ENCODE measurements around the gene CXCL13.
"Not testable (repeated sequence)": the region's sequence is repeated elsewhere in the genome, so short reads cannot be mapped to it uniquely, and the experiment has no call there.

GRCh38 chr4:77561720-77562119 lies 43.9 kb upstream of the CXCL13 start:
- TF ChIP-seq, protein P1, sequence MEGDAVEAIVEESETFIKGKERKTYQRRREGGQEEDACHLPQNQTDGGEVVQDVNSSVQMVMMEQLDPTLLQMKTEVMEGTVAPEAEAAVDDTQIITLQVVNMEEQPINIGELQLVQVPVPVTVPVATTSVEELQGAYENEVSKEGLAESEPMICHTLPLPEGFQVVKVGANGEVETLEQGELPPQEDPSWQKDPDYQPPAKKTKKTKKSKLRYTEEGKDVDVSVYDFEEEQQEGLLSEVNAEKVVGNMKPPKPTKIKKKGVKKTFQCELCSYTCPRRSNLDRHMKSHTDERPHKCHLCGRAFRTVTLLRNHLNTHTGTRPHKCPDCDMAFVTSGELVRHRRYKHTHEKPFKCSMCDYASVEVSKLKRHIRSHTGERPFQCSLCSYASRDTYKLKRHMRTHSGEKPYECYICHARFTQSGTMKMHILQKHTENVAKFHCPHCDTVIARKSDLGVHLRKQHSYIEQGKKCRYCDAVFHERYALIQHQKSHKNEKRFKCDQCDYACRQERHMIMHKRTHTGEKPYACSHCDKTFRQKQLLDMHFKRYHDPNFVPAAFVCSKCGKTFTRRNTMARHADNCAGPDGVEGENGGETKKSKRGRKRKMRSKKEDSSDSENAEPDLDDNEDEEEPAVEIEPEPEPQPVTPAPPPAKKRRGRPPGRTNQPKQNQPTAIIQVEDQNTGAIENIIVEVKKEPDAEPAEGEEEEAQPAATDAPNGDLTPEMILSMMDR (IDR thresholded peaks at IDR 0.05) = not testable (repeated sequence)
- not testable (repeated sequence) for TF ChIP-seq ZFX (IDR thresholded peaks at IDR 0.05; ENCODE audit: borderline replicate concordance)

Data from 22Rv1 (cell line).